Neural progenitor cell (in vitro differentiated cells): ENCODE measurements around the gene TBC1D19. TPM values are rescaled to one million over a fixed set of nuclear protein-coding genes. Genes with fewer than 3 reads are reported as not detected.

Source experiments
- DNase-seq: peaks from one replicate; pipeline ENCODE4 v3.0.0-alpha.2; 2016; ENCODE audit warnings: low spot score
- H2AFZ ChIP-seq: fragments of 200-600 bp; sonication (generic); replicated peaks from 2 replicates; pipeline ENCODE4 v1.6.1; 2016; ENCODE audit warnings: antibody characterized with exemption
- H3F3A ChIP-seq: fragments of 200-600 bp; sonication (generic); 2 replicates; pipeline ENCODE4 v1.6.1; 2016; ENCODE audit warnings: antibody characterized with exemption, low read depth
- H3K27ac ChIP-seq: fragments of 200-600 bp; sonication (generic); 2 replicates; pipeline ENCODE4 v1.5.1; 2016; ENCODE audit warnings: mild to moderate bottlenecking
- H3K27me3 ChIP-seq: fragments of 200-600 bp; sonication (generic); 2 replicates; pipeline ENCODE4 v1.6.1; 2016; ENCODE audit warnings: mild to moderate bottlenecking, moderate library complexity
- H3K36me3 ChIP-seq: fragments of 200-600 bp; sonication (generic); 2 replicates; pipeline ENCODE4 v1.5.1; 2016
- H3K4me1 ChIP-seq: fragments of 200-600 bp; sonication (generic); 2 replicates; pipeline ENCODE4 v1.6.1; 2016; ENCODE audit warnings: mixed run types
- H3K4me2 ChIP-seq: fragments of 200-600 bp; sonication (generic); 2 replicates; pipeline ENCODE4 v1.6.1; 2016
- H3K4me3 ChIP-seq: fragments of 200-600 bp; sonication (generic); 2 replicates; pipeline ENCODE4 v1.5.1; 2016
- H3K79me2 ChIP-seq: fragments of 200-600 bp; sonication (generic); 2 replicates; pipeline ENCODE4 v1.6.1; 2016; ENCODE audit warnings: low read depth
- H3K9ac ChIP-seq: fragments of 200-600 bp; sonication (generic); 2 replicates; pipeline ENCODE4 v1.6.1; 2016
- H3K9me3 ChIP-seq: fragments of 200-600 bp; sonication (generic); 2 replicates; pipeline ENCODE4 v1.5.1; 2016; ENCODE audit warnings: low read depth
- H4K20me1 ChIP-seq: fragments of 200-600 bp; sonication (generic); 2 replicates; pipeline ENCODE4 v1.6.1; 2016; ENCODE audit warnings: low read depth
- H3K27ac Mint-ChIP-seq: 3 replicates; pipeline ENCODE4 v1.8.0; 2021; ENCODE audit warnings: mixed read lengths
- H3K27me3 Mint-ChIP-seq: 2 replicates; pipeline ENCODE4 v1.8.0; 2022; ENCODE audit warnings: low read depth, mild to moderate bottlenecking, inconsistent platforms, moderate library complexity, mixed read lengths; ENCODE audit not compliant: insufficient read depth
- H3K36me3 Mint-ChIP-seq: 3 replicates; pipeline ENCODE4 v1.8.0; 2021; ENCODE audit warnings: mixed read lengths
- H3K4me1 Mint-ChIP-seq: 3 replicates; pipeline ENCODE4 v1.8.0; 2021; ENCODE audit warnings: mixed read lengths
- H3K4me3 Mint-ChIP-seq: 3 replicates; pipeline ENCODE4 v1.8.0; 2021; ENCODE audit warnings: mild to moderate bottlenecking, moderate library complexity, mixed read lengths
- H3K9me3 Mint-ChIP-seq: 3 replicates; pipeline ENCODE4 v1.8.0; 2020; ENCODE audit warnings: mixed read lengths
- CTCF ChIP-seq: fragments of 200-600 bp; sonication (generic); IDR thresholded peaks from 2 replicates; pipeline ENCODE4 v1.5.1; 2017; ENCODE audit warnings: antibody characterized with exemption, mild to moderate bottlenecking
- EZH2 ChIP-seq: fragments of 200-600 bp; sonication (generic); IDR thresholded peaks from 2 replicates; pipeline ENCODE4 v1.6.1; 2017; ENCODE audit warnings: antibody characterized with exemption, mild to moderate bottlenecking, moderate library complexity
- EZH2phosphoT487 ChIP-seq: fragments of 200-600 bp; sonication (generic); IDR thresholded peaks from 2 replicates; pipeline ENCODE4 v1.6.1; 2017; ENCODE audit warnings: antibody characterized with exemption
- total RNA-seq: library from RNA; depleted of rRNA; stranded (reverse); fragments of >200 nt; gene quantifications from 2 replicates; pipeline ENCODE4 v1.2.3, GENCODE V29; 2015; ENCODE audit warnings: low replicate concordance

Gene TBC1D19
- total RNA-seq, 1 donor from 2014 or later, result 30.7 TPM

GRCh38 chr4:26782830-26783202 is 198.9 kb downstream of the TBC1D19 start:
- no peak for DNase-seq
- H3F3A ChIP-seq, result peaks cover 6% of the 10 kb centered on the region
- H3K79me2 ChIP-seq, result no peaks in the 10 kb centered on the region
- Mint-ChIP-seq H3K4me3 (no peak overlapping the region), H3K27me3 (no peaks in the 10 kb centered on the region), H3K36me3 (peaks cover 7% of the 10 kb centered on the region), H3K4me1 (peaks cover 29% of the 10 kb centered on the region), H3K27ac (no peak overlapping the region), H3K9me3 (no peaks in the 10 kb centered on the region)
- no peak overlapping the region for H3K4me3 ChIP-seq
- no peaks in the 10 kb centered on the region for H3K36me3 ChIP-seq
- no peak overlapping the region for H2AFZ ChIP-seq
- H3K4me1 ChIP-seq, result peaks cover 6% of the 10 kb centered on the region
- H3K9ac ChIP-seq, result no peak overlapping the region
- H3K27ac ChIP-seq, result no peak overlapping the region
- H3K4me2 ChIP-seq, result no peak overlapping the region
- no peaks in the 10 kb centered on the region for H3K9me3 ChIP-seq
- TF ChIP-seq EZH2phosphoT487, result no peak
- no peak for TF ChIP-seq EZH2
- TF ChIP-seq CTCF, result no peak
- H3K27me3 ChIP-seq, result no peaks in the 10 kb centered on the region
- no peaks in the 10 kb centered on the region for H4K20me1 ChIP-seq

- Mint-ChIP-seq H3K27me3 (no peaks in the 10 kb centered on the region), H3K4me1 (peaks cover 37% of the 10 kb centered on the region), H3K36me3 (peaks cover 7% of the 10 kb centered on the region), H3K9me3 (no peaks in the 10 kb centered on the region), H3K27ac (no peak overlapping the region), H3K4me3 (no peak overlapping the region)
- no peak overlapping the region for H3K27ac ChIP-seq
- TF ChIP-seq CTCF (no peak), EZH2phosphoT487 (no peak)
- H3K9ac ChIP-seq, result no peak overlapping the region
- H3K79me2 ChIP-seq, result no peaks in the 10 kb centered on the region
- no peak overlapping the region for H3K4me3 ChIP-seq
- DNase-seq, result no peak
- no peaks in the 10 kb centered on the region for H4K20me1 ChIP-seq
- no peak overlapping the region for H2AFZ ChIP-seq
- H3F3A ChIP-seq, result peaks cover 14% of the 10 kb centered on the region
- no peak overlapping the region for H3K4me2 ChIP-seq
- no peaks in the 10 kb centered on the region for H3K36me3 ChIP-seq
- no peaks in the 10 kb centered on the region for H3K9me3 ChIP-seq
- no peaks in the 10 kb centered on the region for H3K27me3 ChIP-seq
- H3K4me1 ChIP-seq, result peaks cover 11% of the 10 kb centered on the region
These were observed 200.5 kb downstream of the TBC1D19 start for GRCh38 chr4:26784207-26784865.

- Histone ChIP-seq H3K4me2 (no peak overlapping the region), H3K36me3 (no peaks in the 10 kb centered on the region), H3K9ac (no peak overlapping the region), H3K79me2 (no peaks in the 10 kb centered on the region), H3K27ac (no peak overlapping the region), H3K4me3 (no peak overlapping the region), H3K9me3 (no peaks in the 10 kb centered on the region), H3K27me3 (no peaks in the 10 kb centered on the region), H3K4me1 (peaks cover 11% of the 10 kb centered on the region), H4K20me1 (no peaks in the 10 kb centered on the region), H2AFZ (no peak overlapping the region), H3F3A (peaks cover 14% of the 10 kb centered on the region)
- no peak for TF ChIP-seq EZH2
- TF ChIP-seq CTCF, result no peak
- no peak for TF ChIP-seq EZH2phosphoT487
- H3K4me3 Mint-ChIP-seq, result no peak overlapping the region
- peaks cover 37% of the 10 kb centered on the region for H3K4me1 Mint-ChIP-seq
- peaks cover 7% of the 10 kb centered on the region for H3K36me3 Mint-ChIP-seq
- no peaks in the 10 kb centered on the region for H3K27me3 Mint-ChIP-seq
- peak overlapping the region; percentile 52 for H3K27ac Mint-ChIP-seq
- no peak for DNase-seq
- H3K9me3 Mint-ChIP-seq, result no peaks in the 10 kb centered on the region
These were observed 201.4 kb downstream of the TBC1D19 start for GRCh38 chr4:26785312-26785711.
